Nephron (organoid): Measurements from ENCODE around the gene C1QBP.

Experiments used
- H3K27ac Mint-ChIP-seq, 3 experiments: 2 replicates each; pipeline ENCODE4 v1.8.0; 2020; ENCODE audit warnings: mixed read lengths in 3 of 3, mild to moderate bottlenecking in 2 of 3, moderate library complexity in 1 of 3
- H3K27me3 Mint-ChIP-seq: 2 replicates; pipeline ENCODE4 v1.8.0; 2021; ENCODE audit warnings: low read depth, mild to moderate bottlenecking, moderate library complexity, mixed read lengths
- H3K36me3 Mint-ChIP-seq: 2 replicates; pipeline ENCODE4 v1.8.0; 2020; ENCODE audit warnings: low read depth, mixed read lengths
- H3K4me1 Mint-ChIP-seq: 2 replicates; pipeline ENCODE4 v1.8.0; 2020; ENCODE audit warnings: mixed read lengths
- H3K4me3 Mint-ChIP-seq, 3 experiments: 2 replicates each; pipeline ENCODE4 v1.8.0; 2020; ENCODE audit warnings: mild to moderate bottlenecking in 3 of 3, mixed read lengths in 3 of 3, moderate library complexity in 2 of 3
- H3K9me3 Mint-ChIP-seq: 2 replicates; pipeline ENCODE4 v1.8.0; 2020; ENCODE audit warnings: mixed read lengths
- TF ChIP-seq, protein P1 (sequence below), 3 experiments: fragments of 200-600 bp; sonication (generic); IDR thresholded peaks; one replicate each; pipeline ENCODE4 v1.5.0; 2021; ENCODE audit warnings: antibody characterized with exemption in 3 of 3; ENCODE audit not compliant: unreplicated experiment in 3 of 3

C1QBP gene

DNA sequence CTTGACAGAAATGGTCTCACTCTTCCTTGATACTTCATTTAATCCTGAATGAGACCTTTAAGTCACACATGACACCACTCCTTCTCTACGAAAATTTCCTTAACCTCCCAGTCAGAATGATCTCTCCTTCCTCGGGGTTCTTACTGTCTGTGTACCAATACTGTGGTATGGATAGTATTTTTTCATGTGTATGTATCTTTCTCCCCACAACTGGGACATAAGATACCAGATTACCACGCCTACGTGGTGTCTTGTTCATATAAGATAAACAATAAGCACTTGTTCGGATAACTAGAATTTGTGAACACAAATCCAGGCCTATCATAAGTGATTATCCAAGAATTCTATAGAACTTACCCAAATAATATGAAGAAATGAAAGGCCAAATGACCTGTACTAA lies 30.8 kb downstream of the C1QBP start:
- no peak overlapping the region for H3K27ac Mint-ChIP-seq
- H3K36me3 Mint-ChIP-seq, result peaks cover 39% of the 10 kb centered on the region
- H3K27me3 Mint-ChIP-seq, result no peaks in the 10 kb centered on the region
- no peak overlapping the region for H3K4me3 Mint-ChIP-seq
- no peaks in the 10 kb centered on the region for H3K9me3 Mint-ChIP-seq
- H3K4me1 Mint-ChIP-seq, result no peaks in the 10 kb centered on the region
- TF ChIP-seq, protein P1, sequence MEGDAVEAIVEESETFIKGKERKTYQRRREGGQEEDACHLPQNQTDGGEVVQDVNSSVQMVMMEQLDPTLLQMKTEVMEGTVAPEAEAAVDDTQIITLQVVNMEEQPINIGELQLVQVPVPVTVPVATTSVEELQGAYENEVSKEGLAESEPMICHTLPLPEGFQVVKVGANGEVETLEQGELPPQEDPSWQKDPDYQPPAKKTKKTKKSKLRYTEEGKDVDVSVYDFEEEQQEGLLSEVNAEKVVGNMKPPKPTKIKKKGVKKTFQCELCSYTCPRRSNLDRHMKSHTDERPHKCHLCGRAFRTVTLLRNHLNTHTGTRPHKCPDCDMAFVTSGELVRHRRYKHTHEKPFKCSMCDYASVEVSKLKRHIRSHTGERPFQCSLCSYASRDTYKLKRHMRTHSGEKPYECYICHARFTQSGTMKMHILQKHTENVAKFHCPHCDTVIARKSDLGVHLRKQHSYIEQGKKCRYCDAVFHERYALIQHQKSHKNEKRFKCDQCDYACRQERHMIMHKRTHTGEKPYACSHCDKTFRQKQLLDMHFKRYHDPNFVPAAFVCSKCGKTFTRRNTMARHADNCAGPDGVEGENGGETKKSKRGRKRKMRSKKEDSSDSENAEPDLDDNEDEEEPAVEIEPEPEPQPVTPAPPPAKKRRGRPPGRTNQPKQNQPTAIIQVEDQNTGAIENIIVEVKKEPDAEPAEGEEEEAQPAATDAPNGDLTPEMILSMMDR (IDR thresholded peaks at IDR 0.05; ENCODE audit: unreplicated experiment in 3 of 3), result no peak

GRCh38 chr17:5405400-5405799 lies 33.6 kb downstream of the C1QBP start:
- no peaks in the 10 kb centered on the region for H3K9me3 Mint-ChIP-seq
- H3K36me3 Mint-ChIP-seq, result peaks cover 30% of the 10 kb centered on the region
- H3K27ac Mint-ChIP-seq, result peak overlapping the region in 1 of 3 experiments; percentile 59
- TF ChIP-seq, protein P1 (IDR thresholded peaks at IDR 0.05; ENCODE audit: unreplicated experiment in 3 of 3), result no peak
- no peaks in the 10 kb centered on the region for H3K4me1 Mint-ChIP-seq
- H3K4me3 Mint-ChIP-seq, result no peak overlapping the region
- no peaks in the 10 kb centered on the region for H3K27me3 Mint-ChIP-seq

- Mint-ChIP-seq H3K36me3 (peaks cover 64% of the 10 kb centered on the region), H3K27me3 (no peaks in the 10 kb centered on the region), H3K4me3 (no peak overlapping the region), H3K9me3 (no peaks in the 10 kb centered on the region), H3K27ac (no peak overlapping the region), H3K4me1 (no peaks in the 10 kb centered on the region)
- TF ChIP-seq, protein P1 (IDR thresholded peaks at IDR 0.05; ENCODE audit: unreplicated experiment in 3 of 3), result no peak
These were observed 39.2 kb downstream of the C1QBP start for GRCh38 chr17:5399767-5400166.

- no peaks in the 10 kb centered on the region for H3K9me3 Mint-ChIP-seq
- H3K4me1 Mint-ChIP-seq, result no peaks in the 10 kb centered on the region
- TF ChIP-seq, protein P1 (IDR thresholded peaks at IDR 0.05; ENCODE audit: unreplicated experiment in 3 of 3), result no peak
- no peaks in the 10 kb centered on the region for H3K27me3 Mint-ChIP-seq
- H3K36me3 Mint-ChIP-seq, result peaks cover 71% of the 10 kb centered on the region
- H3K27ac Mint-ChIP-seq, result no peak overlapping the region
- no peak overlapping the region for H3K4me3 Mint-ChIP-seq
These were observed 42.3 kb downstream of the C1QBP start for GRCh38 chr17:5396612-5397011.

DNA sequence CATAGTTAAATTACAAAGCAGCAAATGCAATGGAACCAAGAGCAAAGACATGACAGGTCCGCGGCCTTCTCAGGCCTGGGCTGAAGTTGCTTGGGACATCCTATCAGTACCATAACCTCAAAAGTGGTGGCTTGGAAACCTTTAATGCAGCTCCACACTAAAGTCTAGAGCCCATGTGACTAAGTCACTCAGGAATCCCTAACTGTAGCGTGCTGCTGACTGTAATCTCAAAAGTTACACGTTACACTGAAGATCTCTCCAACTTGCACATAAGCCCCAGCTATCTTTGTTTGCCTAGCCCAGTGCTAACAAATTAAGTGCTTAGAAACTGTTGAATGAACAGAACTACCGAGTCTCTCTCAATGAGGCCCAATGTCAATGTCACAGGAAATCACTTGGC lies 47.3 kb downstream of the C1QBP start:
- no peak overlapping the region for H3K27ac Mint-ChIP-seq
- H3K4me1 Mint-ChIP-seq, result no peaks in the 10 kb centered on the region
- no peaks in the 10 kb centered on the region for H3K9me3 Mint-ChIP-seq
- no peak overlapping the region for H3K4me3 Mint-ChIP-seq
- H3K36me3 Mint-ChIP-seq, result peaks cover 65% of the 10 kb centered on the region
- no peaks in the 10 kb centered on the region for H3K27me3 Mint-ChIP-seq
- TF ChIP-seq, protein P1 (IDR thresholded peaks at IDR 0.05; ENCODE audit: unreplicated experiment in 3 of 3), result no peak
